ENCODE measurements around the gene IGFLR1.

Gene IGFLR1

GRCh38 chr19:35695895-35696422, 46.3 kb downstream of the IGFLR1 start:
- Histone ChIP-seq H3K27ac (ENCODE audit: low read length) (no peak overlapping the region), H2AFZ (ENCODE audit: low read length) (no peak overlapping the region), H4K20me1 (ENCODE audit: insufficient read depth, low read length) (no peaks in the 10 kb centered on the region), H3F3A (ENCODE audit: insufficient read depth, low read length) (0 out of 2 replicates have a peak, but pooled peaks cover 6% of the 10 kb centered on the region), H3K9me2 (replicated peaks; ENCODE audit: insufficient read depth, low read length) (no peaks in the 10 kb centered on the region), H3K27me3 (replicated peaks; ENCODE audit: insufficient read depth, low read length) (no peaks in the 10 kb centered on the region), H3K4me2 (ENCODE audit: low read depth, low read length) (no peak overlapping the region), H3K79me2 (ENCODE audit: low read length) (no peaks in the 10 kb centered on the region), H3K9me3 (replicated peaks; ENCODE audit: insufficient read depth, low read length) (no peaks in the 10 kb centered on the region), H3K36me3 (replicated peaks; ENCODE audit: insufficient read depth, low read length) (no peaks in the 10 kb centered on the region), H3K9ac (ENCODE audit: low read length) (no peak overlapping the region), H3K4me1 (ENCODE audit: low read length) (0 out of 2 replicates have a peak, but pooled peaks cover 4% of the 10 kb centered on the region), H3K4me3 (ENCODE audit: low read length) (no peak overlapping the region)
- TF ChIP-seq EZH2phosphoT487 (IDR thresholded peaks at IDR 0.05; ENCODE audit: low read length) (no peak), EZH2 (optimal IDR thresholded peaks at IDR 0.05; ENCODE audit: low read depth, low read length) (no peak), CTCF (IDR thresholded peaks at IDR 0.05; ENCODE audit: low read length) (no peak)
- DNase-seq: no peak

GRCh38 chr19:35693835-35694599, 48.2 kb downstream of the IGFLR1 start:
- H2AFZ ChIP-seq (ENCODE audit: low read length): no peak overlapping the region
- TF ChIP-seq CTCF (IDR thresholded peaks at IDR 0.05; ENCODE audit: low read length) (peak; percentile 98), EZH2phosphoT487 (IDR thresholded peaks at IDR 0.05; ENCODE audit: low read length) (no peak)
- 0 out of 2 replicates have a peak, but pooled peaks cover 6% of the 10 kb centered on the region for H3F3A ChIP-seq (ENCODE audit: insufficient read depth, low read length)
- no peaks in the 10 kb centered on the region for H3K79me2 ChIP-seq (ENCODE audit: low read length)
- H3K36me3 ChIP-seq (replicated peaks; ENCODE audit: insufficient read depth, low read length): no peaks in the 10 kb centered on the region
- DNase-seq: peak; percentile 91
- H4K20me1 ChIP-seq (ENCODE audit: insufficient read depth, low read length): no peaks in the 10 kb centered on the region
- H3K4me1 ChIP-seq (ENCODE audit: low read length): 0 out of 2 replicates have a peak, but pooled peaks cover 4% of the 10 kb centered on the region
- no peak overlapping the region for H3K27ac ChIP-seq (ENCODE audit: low read length)
- no peak overlapping the region for H3K4me2 ChIP-seq (ENCODE audit: low read depth, low read length)
- H3K9me3 ChIP-seq (replicated peaks; ENCODE audit: insufficient read depth, low read length): no peaks in the 10 kb centered on the region
- no peak overlapping the region for H3K4me3 ChIP-seq (ENCODE audit: low read length)
- H3K9ac ChIP-seq (ENCODE audit: low read length): no peak overlapping the region
- no peaks in the 10 kb centered on the region for H3K9me2 ChIP-seq (replicated peaks; ENCODE audit: insufficient read depth, low read length)
- H3K27me3 ChIP-seq (replicated peaks; ENCODE audit: insufficient read depth, low read length): peaks cover 14% of the 10 kb centered on the region

- DNase-seq: no peak
- H3K4me2 ChIP-seq (ENCODE audit: low read depth, low read length): no peak overlapping the region
- no peak overlapping the region for H3K27ac ChIP-seq (ENCODE audit: low read length)
- H3K27me3 ChIP-seq (replicated peaks; ENCODE audit: insufficient read depth, low read length): peaks cover 18% of the 10 kb centered on the region
- H3K4me3 ChIP-seq (ENCODE audit: low read length): no peak overlapping the region
- no peaks in the 10 kb centered on the region for H3K79me2 ChIP-seq (ENCODE audit: low read length)
- no peak overlapping the region for H2AFZ ChIP-seq (ENCODE audit: low read length)
- H3K9me2 ChIP-seq (replicated peaks; ENCODE audit: insufficient read depth, low read length): no peaks in the 10 kb centered on the region
- no peak for TF ChIP-seq CTCF (IDR thresholded peaks at IDR 0.05; ENCODE audit: low read length)
- no peak for TF ChIP-seq EZH2phosphoT487 (IDR thresholded peaks at IDR 0.05; ENCODE audit: low read length)
- TF ChIP-seq EZH2 (optimal IDR thresholded peaks at IDR 0.05; ENCODE audit: low read depth, low read length): no peak
- H4K20me1 ChIP-seq (ENCODE audit: insufficient read depth, low read length): no peaks in the 10 kb centered on the region
- no peaks in the 10 kb centered on the region for H3K36me3 ChIP-seq (replicated peaks; ENCODE audit: insufficient read depth, low read length)
- H3K9ac ChIP-seq (ENCODE audit: low read length): no peak overlapping the region
- H3K4me1 ChIP-seq (ENCODE audit: low read length): 0 out of 2 replicates have a peak, but pooled peaks cover 4% of the 10 kb centered on the region
- H3K9me3 ChIP-seq (replicated peaks; ENCODE audit: insufficient read depth, low read length): no peaks in the 10 kb centered on the region
- H3F3A ChIP-seq (ENCODE audit: insufficient read depth, low read length): 0 out of 2 replicates have a peak, but pooled peaks cover 6% of the 10 kb centered on the region
Measured at GRCh38 chr19:35693422-35693821, 48.8 kb downstream of the IGFLR1 start.
